Measurements from ENCODE around the gene ETAA1. TPM values are rescaled to one million over a fixed set of nuclear protein-coding genes. Genes with fewer than 3 reads are reported as not detected.

The ETAA1 gene
- total RNA-seq, 1 donor from 2014 or later = 16.4 TPM

DNA sequence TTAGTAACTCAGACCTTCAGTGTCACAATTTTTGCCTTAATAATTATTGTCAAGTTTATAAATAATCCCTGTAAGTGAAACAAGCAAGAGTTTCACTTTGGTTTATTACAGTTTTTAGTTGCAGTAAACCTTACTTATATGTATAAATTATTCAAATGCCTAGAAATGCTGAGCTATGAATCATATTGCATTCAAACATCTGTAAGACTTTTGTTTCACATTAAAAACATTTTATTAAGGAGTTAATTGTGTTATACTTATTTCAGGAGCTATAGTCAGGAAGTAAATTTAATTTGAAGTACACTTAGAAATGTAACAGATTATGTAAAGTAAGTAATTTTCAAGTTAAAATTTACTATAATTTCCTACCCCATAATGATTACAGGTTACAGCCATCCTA lies 3.9 kb upstream of the ETAA1 start:
- no peak for TF ChIP-seq CTCF (conservative IDR thresholded peaks at IDR 0.05)
- no peaks in the 10 kb centered on the region for H3K9me3 Mint-ChIP-seq
- no peak overlapping the region for H3K4me3 Mint-ChIP-seq
- H3K36me3 Mint-ChIP-seq = no peaks in the 10 kb centered on the region
- H3K27me3 Mint-ChIP-seq = no peaks in the 10 kb centered on the region
- peaks cover 6% of the 10 kb centered on the region for H3K4me1 Mint-ChIP-seq (ENCODE audit: unreplicated experiment)
- no peak for DNase-seq (ENCODE audit: extremely low spot score, unreplicated experiment)
- H3K27ac Mint-ChIP-seq = no peak overlapping the region

- no peak for TF ChIP-seq CTCF (conservative IDR thresholded peaks at IDR 0.05)
- no peaks in the 10 kb centered on the region for H3K9me3 Mint-ChIP-seq
- H3K4me3 Mint-ChIP-seq = no peak overlapping the region
- peaks cover 12% of the 10 kb centered on the region for H3K4me1 Mint-ChIP-seq (ENCODE audit: unreplicated experiment)
- H3K27me3 Mint-ChIP-seq = no peaks in the 10 kb centered on the region
- no peak overlapping the region for H3K27ac Mint-ChIP-seq
- no peak for DNase-seq (ENCODE audit: extremely low spot score, unreplicated experiment)
- H3K36me3 Mint-ChIP-seq = peaks cover under 1% of the 10 kb centered on the region
These were observed 2.4 kb upstream of the ETAA1 start for GRCh38 chr2:67394734-67395133.

GRCh38 chr2:67399144-67399543 lies 2.0 kb downstream of the ETAA1 start:
- DNase-seq (ENCODE audit: extremely low spot score, unreplicated experiment) = no peak
- Mint-ChIP-seq H3K27me3 (no peaks in the 10 kb centered on the region), H3K9me3 (peaks cover under 1% of the 10 kb centered on the region), H3K4me3 (peak overlapping the region; percentile 96), H3K4me1 (ENCODE audit: unreplicated experiment) (peaks cover 20% of the 10 kb centered on the region), H3K36me3 (peaks cover 14% of the 10 kb centered on the region), H3K27ac (no peak overlapping the region)
- no peak for TF ChIP-seq CTCF (conservative IDR thresholded peaks at IDR 0.05)

- Mint-ChIP-seq H3K27me3 (no peaks in the 10 kb centered on the region), H3K27ac (peak overlapping the region; percentile 24), H3K4me3 (peak overlapping the region; percentile 73), H3K9me3 (peaks cover 6% of the 10 kb centered on the region), H3K4me1 (ENCODE audit: unreplicated experiment) (peaks cover 20% of the 10 kb centered on the region), H3K36me3 (peaks cover 22% of the 10 kb centered on the region)
- DNase-seq (ENCODE audit: extremely low spot score, unreplicated experiment) = no peak
- no peak for TF ChIP-seq CTCF (conservative IDR thresholded peaks at IDR 0.05)
These were observed 2.8 kb downstream of the ETAA1 start for GRCh38 chr2:67399831-67400489.

GRCh38 chr2:67400560-67401485 lies 3.7 kb downstream of the ETAA1 start:
- TF ChIP-seq CTCF (conservative IDR thresholded peaks at IDR 0.05) = no peak
- Mint-ChIP-seq H3K4me3 (peak overlapping the region; percentile 5), H3K4me1 (ENCODE audit: unreplicated experiment) (peaks cover 22% of the 10 kb centered on the region), H3K27ac (peak overlapping the region; percentile 39), H3K36me3 (peaks cover 27% of the 10 kb centered on the region), H3K27me3 (no peaks in the 10 kb centered on the region), H3K9me3 (peaks cover 6% of the 10 kb centered on the region)
- DNase-seq (ENCODE audit: extremely low spot score, unreplicated experiment) = no peak

Data from type B pancreatic cell (in vitro differentiated cells).